GM21526 (cell line): Measurements from ENCODE around the gene AP3B2.

ENCODE experiments used
- ATAC-seq: cut with Tn5 transposase; IDR thresholded peaks from one replicate; pipeline ENCODE4 v1.9.1; 2021; ENCODE audit warnings: moderate library complexity; ENCODE audit not compliant: unreplicated experiment, low FRiP score

The AP3B2 gene

GRCh38 chr15:82613747-82614146 lies 95.9 kb downstream of the AP3B2 start:
- ATAC-seq: no peak

GRCh38 chr15:82611348-82611747 lies 98.3 kb downstream of the AP3B2 start:
- ATAC-seq: no peak
